ENCODE results near the gene PDIA6.

PDIA6 gene

DNA sequence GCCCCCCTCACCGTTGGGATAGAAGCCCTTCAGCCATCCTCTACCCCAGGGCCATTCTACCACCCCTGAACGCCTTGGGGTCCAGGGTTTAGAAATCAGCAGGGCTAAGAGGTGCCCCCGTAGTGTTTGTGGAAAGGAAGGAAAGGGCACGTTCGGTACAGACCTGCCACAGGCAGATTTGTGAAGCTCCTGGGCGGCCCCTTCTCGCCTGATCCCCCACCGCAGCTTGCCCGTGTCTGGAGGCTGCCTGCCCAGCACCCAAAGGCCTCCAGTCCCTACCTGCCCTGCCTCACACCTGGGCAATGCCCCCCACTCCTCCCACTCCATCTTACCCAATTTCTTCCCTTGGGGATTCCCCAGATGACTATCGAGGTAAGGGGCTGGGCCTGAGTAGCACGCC, 69.9 kb downstream of the PDIA6 start:
- no peak for TF ChIP-seq CTCF (conservative IDR thresholded peaks at IDR 0.05)
- TF ChIP-seq ZFX (IDR thresholded peaks at IDR 0.05): no peak

GRCh38 chr2:10741139-10741538, 71.4 kb downstream of the PDIA6 start:
- TF ChIP-seq ZFX (IDR thresholded peaks at IDR 0.05) (no peak), CTCF (conservative IDR thresholded peaks at IDR 0.05) (no peak)
- H3K27ac ChIP-seq: no peak overlapping the region

More for the DNA sequence above, 69.9 kb downstream of the PDIA6 start:
- no peak overlapping the region for H3K27ac ChIP-seq

- TF ChIP-seq ZFX (IDR thresholded peaks at IDR 0.05) (no peak), CTCF (conservative IDR thresholded peaks at IDR 0.05) (no peak)
- H3K27ac ChIP-seq: no peak overlapping the region
Measured at GRCh38 chr2:10740226-10740625, 72.4 kb downstream of the PDIA6 start.

DNA sequence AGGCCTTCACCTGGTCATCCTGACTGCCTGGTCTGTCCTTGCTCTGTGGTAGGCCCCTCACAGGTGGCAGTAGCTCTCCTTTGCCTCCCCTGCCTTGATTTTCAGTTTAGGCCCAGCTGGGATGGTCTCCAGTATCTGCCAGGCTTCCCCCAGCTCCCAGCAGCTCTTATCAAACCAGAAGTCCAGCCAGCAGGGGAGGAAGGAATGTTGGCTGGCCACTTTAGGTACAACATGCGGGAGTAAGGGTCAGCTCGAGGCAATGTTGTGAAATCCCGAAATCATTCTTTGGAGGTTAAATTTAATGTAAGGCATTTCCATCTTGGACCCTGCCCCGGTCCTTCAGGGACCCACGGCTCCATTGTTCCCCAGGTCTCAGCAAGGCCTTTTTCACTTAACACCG, 74.4 kb downstream of the PDIA6 start:
- TF ChIP-seq CTCF (conservative IDR thresholded peaks at IDR 0.05): no peak
- no peak for TF ChIP-seq ZFX (IDR thresholded peaks at IDR 0.05)
- H3K27ac ChIP-seq: no peak overlapping the region

- H3K27ac ChIP-seq: no peak overlapping the region
- no peak for TF ChIP-seq ZFX (IDR thresholded peaks at IDR 0.05)
- no peak for TF ChIP-seq CTCF (conservative IDR thresholded peaks at IDR 0.05)
Measured at GRCh38 chr2:10733980-10734379, 78.6 kb downstream of the PDIA6 start.

GRCh38 chr2:10733566-10733925, 79.0 kb downstream of the PDIA6 start:
- TF ChIP-seq CTCF (conservative IDR thresholded peaks at IDR 0.05) (no peak), ZFX (IDR thresholded peaks at IDR 0.05) (no peak)
- H3K27ac ChIP-seq: no peak overlapping the region
